Natural killer cell treated with Interleukin-12 subunit alpha and Interleukin-12 subunit beta and Interleukin-15 and Interleukin-18, amount 100 ng/mL, for 72 hours (primary cell): Measurements from ENCODE around the gene TTC39C. TPM values are rescaled to one million over a fixed set of nuclear protein-coding genes. Genes with fewer than 3 reads are reported as not detected.
A peak's percentile ranks its signal among the peaks of the same experiment; 100 is the strongest.

Source experiments
- ATAC-seq, 2 donors: fragments of 150-1000 bp; cut with Tn5 transposase in 1 of 2; sonication (Bioruptor Pico), chemical (Tn5 transposase) in 1 of 2; 2 replicates each; pipeline ENCODE4 v1.10.0; 2021
- DNase-seq: peaks from one replicate; pipeline ENCODE4 v3.0.0; 2022; ENCODE audit warnings: low spot score
- H3K27ac Mint-ChIP-seq, 2 donors: 1 replicate in 1 of 2; 2 replicates in 1 of 2; pipeline ENCODE4 v1.8.0; 2022; ENCODE audit warnings: mixed read lengths in 2 of 2, mild to moderate bottlenecking in 1 of 2, moderate library complexity in 1 of 2
- H3K27me3 Mint-ChIP-seq, 2 donors: 1 replicate in 1 of 2; 2 replicates in 1 of 2; pipeline ENCODE4 v1.8.0; 2022; ENCODE audit warnings: mixed read lengths in 2 of 2
- H3K36me3 Mint-ChIP-seq: one replicate; pipeline ENCODE4 v1.8.0; 2022; ENCODE audit warnings: mixed read lengths
- H3K4me1 Mint-ChIP-seq, 2 donors: 1 replicate in 1 of 2; 2 replicates in 1 of 2; pipeline ENCODE4 v1.8.0; 2022; ENCODE audit warnings: low read depth in 2 of 2, mixed read lengths in 2 of 2, mild to moderate bottlenecking in 1 of 2
- H3K4me3 Mint-ChIP-seq: one replicate; pipeline ENCODE4 v1.8.0; 2022; ENCODE audit warnings: mixed read lengths
- H3K9me3 Mint-ChIP-seq: 2 replicates; pipeline ENCODE4 v1.8.0; 2022; ENCODE audit warnings: mixed read lengths
- total RNA-seq, 2 donors: library from RNA; stranded (reverse); gene quantifications; one replicate each; pipeline ENCODE4 v1.2.3, GENCODE V29; 2022

Gene TTC39C
- total RNA-seq, 2 donors from 2014 or later = 54.8 to 69.7 TPM

GRCh38 chr18:24000613-24001490, 13.7 kb upstream of the TTC39C start:
- peaks cover 38 to 53% of the 10 kb centered on the region in 2 donors for H3K4me1 Mint-ChIP-seq
- peak overlapping the region; percentile 52 to 75 for H3K27ac Mint-ChIP-seq
- no peaks in the 10 kb centered on the region for H3K36me3 Mint-ChIP-seq
- no peaks in the 10 kb centered on the region for H3K27me3 Mint-ChIP-seq
- DNase-seq (no peak), ATAC-seq (peak; percentile 75 to 76)
- H3K4me3 Mint-ChIP-seq = peak overlapping the region; percentile 83
- peaks cover 3% of the 10 kb centered on the region for H3K9me3 Mint-ChIP-seq

GRCh38 chr18:24002479-24002878, 12.1 kb upstream of the TTC39C start:
- no peak for DNase-seq
- ATAC-seq = no peak
- H3K4me1 Mint-ChIP-seq = peaks cover 38 to 53% of the 10 kb centered on the region in 2 donors
- no peaks in the 10 kb centered on the region for H3K36me3 Mint-ChIP-seq
- peak overlapping the region in 1 of 2 donors; percentile 75 for H3K27ac Mint-ChIP-seq
- peaks cover 3% of the 10 kb centered on the region for H3K9me3 Mint-ChIP-seq
- H3K27me3 Mint-ChIP-seq = no peaks in the 10 kb centered on the region
- peak overlapping the region; percentile 83 for H3K4me3 Mint-ChIP-seq

GRCh38 chr18:24003288-24003687, 11.3 kb upstream of the TTC39C start:
- Mint-ChIP-seq H3K27ac (peak overlapping the region in 1 of 2 donors; percentile 75), H3K36me3 (no peaks in the 10 kb centered on the region), H3K4me1 (peaks cover 42 to 53% of the 10 kb centered on the region in 2 donors), H3K4me3 (peak overlapping the region; percentile 49), H3K27me3 (no peaks in the 10 kb centered on the region), H3K9me3 (peaks cover 3% of the 10 kb centered on the region)
- DNase-seq = no peak
- no peak for ATAC-seq

- DNase-seq = no peak
- Mint-ChIP-seq H3K4me1 (peaks cover 49 to 59% of the 10 kb centered on the region in 2 donors), H3K27ac (no peak overlapping the region), H3K4me3 (no peak overlapping the region), H3K27me3 (peaks cover 0 to 4% of the 10 kb centered on the region in 2 donors), H3K9me3 (peaks cover 3% of the 10 kb centered on the region), H3K36me3 (no peaks in the 10 kb centered on the region)
- no peak for ATAC-seq
Measured at GRCh38 chr18:24003903-24004640, 10.5 kb upstream of the TTC39C start.

DNA sequence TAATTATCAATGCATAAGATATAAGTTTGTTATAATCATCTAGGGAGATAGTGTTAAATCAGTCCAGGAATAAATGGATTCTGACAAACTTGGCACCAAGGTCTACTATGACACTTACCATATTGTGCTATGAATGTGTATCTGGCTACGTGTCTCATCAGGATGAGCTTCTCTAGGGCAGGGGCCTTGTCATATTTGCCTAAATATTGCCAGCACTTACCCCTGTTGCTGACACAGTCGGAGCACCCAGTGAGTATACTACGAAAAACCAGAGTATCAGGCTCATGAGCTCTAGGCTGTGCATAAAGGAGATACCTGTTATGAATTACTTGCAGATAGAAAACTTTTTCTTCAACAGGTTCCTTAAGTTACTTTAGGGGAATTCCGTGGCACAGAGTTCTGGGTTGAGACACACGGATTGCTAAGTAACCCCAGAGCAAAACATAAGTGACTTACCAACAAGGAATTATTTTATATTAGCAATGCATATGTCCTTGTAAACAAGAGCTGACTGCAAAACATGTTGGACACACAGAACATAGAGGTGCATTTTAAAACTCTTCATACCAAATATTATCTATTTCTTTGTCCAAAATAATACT, 7.7 kb upstream of the TTC39C start:
- no peak overlapping the region for H3K27ac Mint-ChIP-seq
- ATAC-seq = no peak
- H3K9me3 Mint-ChIP-seq = no peaks in the 10 kb centered on the region
- peaks cover 0 to 9% of the 10 kb centered on the region in 2 donors for H3K27me3 Mint-ChIP-seq
- no peak overlapping the region for H3K4me3 Mint-ChIP-seq
- no peak for DNase-seq
- H3K4me1 Mint-ChIP-seq = peaks cover 54 to 61% of the 10 kb centered on the region in 2 donors
- no peaks in the 10 kb centered on the region for H3K36me3 Mint-ChIP-seq

- peak overlapping the region; percentile 61 for H3K4me3 Mint-ChIP-seq
Measured at GRCh38 chr18:24009246-24009645, 5.3 kb upstream of the TTC39C start.

GRCh38 chr18:24009651-24010333, 4.8 kb upstream of the TTC39C start:
- Mint-ChIP-seq H3K36me3 (no peaks in the 10 kb centered on the region), H3K27ac (peak overlapping the region; percentile 4 to 42), H3K4me1 (peaks cover 46 to 51% of the 10 kb centered on the region in 2 donors), H3K27me3 (peaks cover 0 to 9% of the 10 kb centered on the region in 2 donors), H3K4me3 (peak overlapping the region; percentile 61), H3K9me3 (no peaks in the 10 kb centered on the region)
- DNase-seq (no peak), ATAC-seq (no peak)

More at GRCh38 chr18:24009246-24009645, 5.3 kb upstream of the TTC39C start:
- peaks cover 0 to 9% of the 10 kb centered on the region in 2 donors for H3K27me3 Mint-ChIP-seq
- peak overlapping the region; percentile 4 to 42 for H3K27ac Mint-ChIP-seq
- no peaks in the 10 kb centered on the region for H3K9me3 Mint-ChIP-seq
- no peaks in the 10 kb centered on the region for H3K36me3 Mint-ChIP-seq
- no peak for ATAC-seq
- DNase-seq = no peak
- H3K4me1 Mint-ChIP-seq = peaks cover 51% of the 10 kb centered on the region in 2 donors

GRCh38 chr18:24010673-24011072, 3.9 kb upstream of the TTC39C start:
- Mint-ChIP-seq H3K4me1 (peaks cover 51 to 57% of the 10 kb centered on the region in 2 donors), H3K9me3 (no peaks in the 10 kb centered on the region), H3K27ac (peak overlapping the region in 1 of 2 donors; percentile 80), H3K36me3 (peaks cover 4% of the 10 kb centered on the region), H3K27me3 (peaks cover 0 to 9% of the 10 kb centered on the region in 2 donors), H3K4me3 (peak overlapping the region; percentile 89)
- DNase-seq (no peak), ATAC-seq (no peak)

DNA sequence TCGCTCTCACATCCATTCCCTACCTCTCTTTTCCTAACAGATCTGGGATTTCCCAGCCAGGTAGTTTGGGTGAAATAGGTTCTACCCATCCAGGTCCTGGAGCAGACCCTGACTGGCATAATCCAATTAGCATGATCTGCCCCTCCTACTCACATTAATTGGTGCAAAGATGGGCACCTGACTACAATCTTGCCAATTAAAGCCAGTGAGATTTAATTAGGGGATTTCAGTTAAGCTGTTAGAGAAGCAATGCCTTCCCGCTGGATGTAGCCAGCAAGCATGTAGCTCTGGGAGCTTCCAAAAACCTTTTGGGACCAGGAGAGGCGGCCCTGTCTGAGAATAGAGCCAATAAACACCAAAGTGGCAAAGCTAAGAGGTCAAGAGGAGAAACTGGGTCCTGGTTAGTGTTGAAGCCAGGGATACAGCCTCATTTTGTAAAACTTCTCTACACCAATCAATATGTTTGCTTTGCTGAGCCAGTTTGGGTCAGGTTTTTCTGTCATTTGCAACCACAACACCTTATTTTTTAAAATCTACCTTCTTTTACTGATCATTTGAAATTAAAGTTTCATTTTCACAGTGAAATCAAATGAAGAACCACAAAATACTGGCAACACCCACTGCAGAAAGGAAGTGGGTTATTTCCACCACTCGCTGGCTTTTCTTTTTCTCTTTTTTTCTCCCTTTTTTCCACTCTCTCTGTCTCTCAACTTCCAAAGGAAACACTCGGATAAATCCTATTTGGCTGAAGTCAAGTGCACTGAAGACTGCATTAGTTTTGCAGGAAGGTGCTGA, 3.2 kb upstream of the TTC39C start:
- H3K27ac Mint-ChIP-seq = peak overlapping the region; percentile 80 to 83
- no peak for DNase-seq
- H3K4me1 Mint-ChIP-seq = peaks cover 57 to 63% of the 10 kb centered on the region in 2 donors

GRCh38 chr18:24013051-24013450, 1.5 kb upstream of the TTC39C start:
- H3K4me1 Mint-ChIP-seq = peaks cover 73 to 74% of the 10 kb centered on the region in 2 donors
- no peak for DNase-seq
- no peak for ATAC-seq

More for the DNA sequence above, 3.2 kb upstream of the TTC39C start:
- Mint-ChIP-seq H3K36me3 (peaks cover 4% of the 10 kb centered on the region), H3K27me3 (peaks cover 0 to 9% of the 10 kb centered on the region in 2 donors), H3K4me3 (peak overlapping the region; percentile 89), H3K9me3 (no peaks in the 10 kb centered on the region)
- ATAC-seq = no peak

GRCh38 chr18:24014986-24015638, 558 bp downstream of the TTC39C start:
- H3K27ac Mint-ChIP-seq = peak overlapping the region; percentile 95 to 97
- ATAC-seq (peak; percentile 50 to 52), DNase-seq (peak; percentile 80)
- H3K4me1 Mint-ChIP-seq = peaks cover 74 to 76% of the 10 kb centered on the region in 2 donors
- H3K27me3 Mint-ChIP-seq = no peaks in the 10 kb centered on the region
- peak overlapping the region; percentile 82 for H3K4me3 Mint-ChIP-seq
- peaks cover 14% of the 10 kb centered on the region for H3K36me3 Mint-ChIP-seq
- no peaks in the 10 kb centered on the region for H3K9me3 Mint-ChIP-seq

More at GRCh38 chr18:24013051-24013450, 1.5 kb upstream of the TTC39C start:
- Mint-ChIP-seq H3K27ac (peak overlapping the region; percentile 80 to 83), H3K9me3 (no peaks in the 10 kb centered on the region), H3K4me3 (peak overlapping the region; percentile 89), H3K27me3 (peaks cover 0 to 9% of the 10 kb centered on the region in 2 donors), H3K36me3 (peaks cover 4% of the 10 kb centered on the region)
